H1 (cell line): ENCODE results near the gene BIRC7. TPM values are rescaled to one million over a fixed set of nuclear protein-coding genes. Genes with fewer than 3 reads are reported as not detected.

Experiments
- POU5F1 ChIP-seq: IDR thresholded peaks from 2 replicates; pipeline ENCODE4 v1.6.1; 2011; ENCODE audit warnings: low read depth, mild to moderate bottlenecking, low read length, moderate library complexity
- polyA plus RNA-seq, 7 experiments: library from polyadenylated mRNA; depleted of rRNA in 3 of 7; stranded (reverse) in 5 of 7; unstranded in 2 of 7; fragments of >200 nt in 5 of 7; fragments of 200-250 nt in 2 of 7; gene quantifications; 1 replicate in 5 of 7; 2 replicates in 1 of 7; 4 replicates in 1 of 7; pipeline versions ENCODE4 v1.2.1 to v1.2.3, GENCODE V29; 2011 to 2013; ENCODE audit warnings: missing spikeins in 2 of 7, mixed read lengths in 2 of 7
- total RNA-seq: library from RNA; stranded (reverse); fragmentation: NEBNext Ultra II Directional; extraction: Animal tissue kit (Norgen Biotek cat#: 25700); gene quantifications from 2 replicates; pipeline ENCODE4 v1.2.1, GENCODE V29; 2021

Gene BIRC7
- total and polyA plus RNA-seq, 2 of the 8 experiments (the other 6 are each of a cell fraction or from before 2014, with no cell fraction given) = 0.11 to 0.41 TPM

DNA sequence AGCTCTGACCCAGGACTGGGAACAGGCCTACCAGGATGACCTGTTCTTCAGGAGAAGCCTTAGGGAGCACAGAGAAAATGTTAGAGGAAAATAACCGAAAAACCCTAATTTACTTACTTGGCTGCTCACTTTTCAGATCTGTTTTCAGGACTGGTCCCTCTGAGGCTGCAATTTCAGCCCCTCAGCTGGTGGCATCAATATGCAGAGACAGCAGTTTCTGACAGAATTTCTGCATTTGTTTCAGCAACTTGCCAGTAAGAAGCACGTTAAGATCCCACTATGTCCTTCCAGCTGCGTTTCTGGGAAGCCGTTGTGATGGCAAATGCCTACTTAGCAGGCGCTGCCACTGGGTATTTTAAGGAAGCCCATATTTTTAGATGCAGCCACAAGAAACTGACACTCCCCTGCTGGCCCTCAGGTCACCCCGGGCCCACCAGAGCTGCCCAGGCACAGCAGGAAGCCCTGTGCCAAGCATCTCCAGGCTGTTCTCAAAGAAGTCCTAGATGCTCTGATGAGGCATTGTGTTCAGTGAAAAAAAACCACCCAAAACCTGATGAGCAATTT is 27.3 kb upstream of the BIRC7 start (continued):
- TF ChIP-seq POU5F1 = no peak
- TF ChIP-seq, all 59 proteins: peak for 0
